Activated gamma-delta T cell (primary cell): ENCODE measurements around the gene EYA2.
"Not testable (repeated sequence)": the region's sequence is repeated elsewhere in the genome, so short reads cannot be mapped to it uniquely, and the experiment has no call there.

Experiments used
- DNase-seq: peaks from one replicate; lab custom pipeline; 2025; lab: John Stamatoyannopoulos, UW

The EYA2 gene

GRCh38 chr20:46954490-46955038 lies 59.9 kb downstream of the EYA2 start:
- DNase-seq: no peak

- no peak for DNase-seq
These were observed 61.2 kb downstream of the EYA2 start for GRCh38 chr20:46955601-46956556.

GRCh38 chr20:46959081-46959692 lies 64.5 kb downstream of the EYA2 start:
- no peak for DNase-seq

DNA sequence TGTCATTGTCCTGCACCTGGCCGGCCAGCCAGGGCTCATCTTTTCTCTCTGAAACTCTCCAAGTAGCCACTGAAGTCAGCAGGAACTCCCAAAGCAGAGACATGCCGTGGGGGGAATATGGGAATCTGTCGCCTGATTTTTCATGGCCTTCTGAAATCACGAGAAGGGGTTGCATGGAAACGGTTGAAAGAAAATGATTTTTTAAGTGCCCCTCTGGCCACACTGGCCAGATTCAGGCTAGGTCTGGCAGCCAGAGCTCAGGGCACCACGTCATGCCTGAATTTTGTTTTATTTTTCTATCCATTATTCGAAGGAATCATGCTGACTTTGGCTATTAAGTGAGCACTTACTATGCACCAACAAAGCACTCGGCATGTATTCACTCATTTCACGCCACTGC lies 65.2 kb downstream of the EYA2 start:
- DNase-seq: no peak

GRCh38 chr20:46960536-46960935 lies 65.9 kb downstream of the EYA2 start:
- no peak for DNase-seq

- not testable (repeated sequence) for DNase-seq
These were observed 67.3 kb downstream of the EYA2 start for GRCh38 chr20:46961968-46962367.

- no peak for DNase-seq
These were observed 68.0 kb downstream of the EYA2 start for GRCh38 chr20:46962452-46963195.

DNA sequence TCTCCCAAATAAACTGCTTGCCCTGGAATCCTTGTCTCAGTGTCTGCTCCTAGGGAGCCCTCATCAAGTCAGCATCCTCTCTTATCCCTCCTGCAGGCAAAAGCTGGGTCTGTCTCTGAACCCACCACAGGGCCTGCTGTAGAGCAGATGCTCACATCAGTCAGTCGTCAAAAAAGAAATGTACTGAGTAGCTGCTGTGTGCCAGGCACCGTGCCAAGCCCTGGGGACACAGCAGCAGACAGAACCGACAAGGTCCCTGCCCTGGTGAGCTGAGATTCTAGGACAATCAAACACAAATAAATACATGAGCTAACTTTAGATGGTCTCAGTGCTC lies 68.5 kb downstream of the EYA2 start:
- no peak for DNase-seq

- DNase-seq: no peak
These were observed 69.3 kb downstream of the EYA2 start for GRCh38 chr20:46963758-46964617.

DNA sequence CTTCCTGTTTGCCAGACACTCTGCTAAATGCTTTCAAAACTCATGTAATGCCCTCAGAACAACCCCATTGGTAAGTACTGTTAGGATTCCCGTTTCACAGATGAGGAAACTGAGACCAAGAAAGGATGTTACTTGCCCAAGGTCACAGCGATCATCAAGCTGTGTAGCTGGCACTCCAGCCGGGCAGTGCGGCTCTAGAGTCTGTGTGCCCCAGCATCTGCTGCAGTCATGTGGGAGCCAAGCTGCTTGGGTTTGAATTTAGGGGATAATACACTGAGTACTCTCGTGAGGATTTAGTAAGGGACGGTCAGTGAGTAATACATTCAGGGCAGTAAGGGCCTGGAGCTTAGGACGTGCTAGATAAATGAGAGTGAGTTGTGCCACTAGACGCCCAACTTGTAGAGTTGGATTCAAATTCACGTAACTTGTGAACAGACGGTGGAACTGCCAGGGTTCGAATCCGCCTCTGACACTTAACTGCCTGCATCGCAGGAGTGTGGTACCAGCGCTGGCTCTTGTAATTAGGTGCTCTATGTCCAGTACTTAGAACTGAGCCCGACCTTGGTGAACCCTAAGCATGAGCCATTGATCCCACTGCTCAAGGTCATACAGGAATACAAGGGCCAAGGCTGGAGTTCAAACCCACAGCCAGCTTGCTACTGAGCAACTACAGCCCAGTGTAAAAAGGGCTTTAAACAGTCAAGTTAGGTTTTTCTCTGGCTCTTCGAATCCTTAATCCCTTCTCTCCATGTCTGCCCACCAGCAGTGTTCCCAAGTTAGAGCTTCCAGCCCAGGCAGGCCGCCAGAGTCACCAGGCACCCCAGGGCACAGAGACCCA lies 70.2 kb downstream of the EYA2 start:
- DNase-seq: no peak

DNA sequence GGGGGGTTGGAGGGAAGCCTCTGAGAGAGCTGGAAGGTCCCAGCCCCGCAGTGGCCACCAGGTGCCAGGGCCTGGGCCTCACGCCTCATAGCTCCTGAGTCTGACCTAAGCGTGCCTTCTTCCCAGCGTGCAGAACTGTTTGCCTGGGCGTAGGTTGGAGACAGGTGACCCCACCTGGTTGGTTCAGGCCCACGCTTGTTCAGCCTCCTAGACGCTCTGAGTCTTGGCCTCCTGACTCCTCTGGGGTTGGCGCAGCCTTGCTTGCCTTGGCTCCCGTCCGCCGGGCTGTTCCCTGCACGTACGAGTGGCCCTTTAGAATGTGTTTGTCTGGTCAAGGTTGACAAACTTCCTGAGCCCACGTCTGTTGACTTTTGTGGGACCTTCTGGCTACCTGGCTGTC lies 70.8 kb downstream of the EYA2 start:
- no peak for DNase-seq

GRCh38 chr20:46967646-46968045 lies 73.0 kb downstream of the EYA2 start:
- no peak for DNase-seq

DNA sequence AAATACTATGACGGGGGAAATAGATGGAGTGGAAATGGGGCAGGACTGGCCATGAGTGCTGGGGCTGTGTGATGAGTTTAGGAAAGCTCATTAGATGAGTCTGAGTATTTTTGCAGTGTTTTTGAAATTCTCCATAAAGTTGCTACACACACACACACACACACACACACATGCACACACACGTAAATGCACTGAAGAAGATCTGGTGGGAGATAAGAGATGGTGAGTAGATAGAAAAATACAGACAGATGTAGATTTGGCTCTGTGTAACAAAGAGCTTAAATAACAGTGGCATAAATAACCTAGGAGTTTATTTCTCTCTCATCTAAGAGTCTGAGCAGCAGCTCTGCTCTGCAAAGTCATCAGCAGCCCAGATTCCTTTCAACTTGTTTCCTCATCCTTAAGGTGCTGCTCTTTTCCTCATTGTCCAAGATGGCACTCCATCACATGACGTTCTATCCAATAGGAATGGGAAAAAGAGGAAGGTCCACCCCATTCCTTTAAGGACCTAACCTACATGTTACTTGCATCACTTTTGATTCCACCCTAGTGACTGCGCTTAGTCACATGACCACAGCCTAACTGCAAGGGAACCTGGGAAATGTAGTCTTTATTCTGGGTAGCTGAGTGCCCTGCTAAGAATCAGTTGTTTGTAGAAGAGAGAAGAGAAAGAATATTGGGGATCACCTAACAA lies 76.4 kb downstream of the EYA2 start:
- no peak for DNase-seq

DNA sequence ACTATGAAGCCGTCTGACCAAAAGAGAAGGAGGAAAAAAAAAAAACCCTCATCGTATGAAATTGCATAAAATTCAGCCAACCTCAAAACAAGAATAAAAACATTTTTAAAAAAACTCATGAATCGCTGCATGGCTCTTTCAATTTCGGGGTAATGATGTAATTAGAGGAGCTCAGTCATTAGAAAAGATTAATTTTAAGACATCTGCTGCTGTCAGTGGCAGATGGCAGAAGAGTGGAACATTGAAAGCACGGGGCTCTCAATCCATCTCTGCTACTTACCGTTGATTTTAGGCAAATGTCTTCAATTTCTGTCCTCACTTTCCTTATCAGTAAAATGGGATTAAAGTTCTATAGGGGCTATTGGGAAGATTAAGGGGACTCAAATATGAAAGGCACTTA lies 79.1 kb downstream of the EYA2 start:
- no peak for DNase-seq

- no peak for DNase-seq
These were observed 80.2 kb downstream of the EYA2 start for GRCh38 chr20:46974669-46975434.

DNA sequence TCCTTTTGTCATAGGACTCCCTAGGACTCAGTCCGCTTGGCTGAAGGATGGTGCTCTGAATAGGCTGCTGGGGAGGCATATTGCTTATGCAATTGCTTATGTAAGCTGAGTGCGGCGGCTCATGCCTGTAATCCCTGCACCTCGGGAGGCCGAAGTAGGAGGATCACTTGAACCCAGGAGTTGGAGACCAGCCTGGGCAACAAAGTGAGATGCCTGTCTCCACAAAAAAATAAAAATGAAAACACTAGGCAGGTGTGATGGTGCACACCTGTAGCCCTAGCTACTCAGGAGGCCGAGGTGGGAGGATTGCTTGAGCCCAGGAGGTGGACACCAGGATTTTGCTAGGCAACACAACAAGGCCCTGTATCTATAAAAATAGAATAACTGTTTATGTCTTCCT lies 81.3 kb downstream of the EYA2 start:
- DNase-seq: no peak

DNA sequence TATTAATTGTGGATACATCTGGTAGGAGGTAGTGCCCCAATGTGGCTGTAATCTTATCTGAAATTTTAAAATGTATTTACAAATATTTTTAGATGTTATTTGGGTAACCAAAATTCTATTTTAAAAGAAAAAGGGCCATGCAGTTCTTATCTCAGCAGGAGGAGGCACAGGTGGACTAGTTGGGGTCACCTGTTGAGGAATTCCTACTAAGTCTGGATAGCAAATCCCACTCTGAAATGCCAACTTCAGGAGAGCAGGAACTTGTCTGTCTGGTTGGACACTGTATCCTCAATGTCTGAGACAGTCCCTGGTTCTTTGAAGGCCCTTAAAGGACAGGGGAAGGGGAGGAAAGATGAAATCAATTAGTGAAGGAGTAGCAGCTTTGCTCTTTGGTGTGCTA lies 82.6 kb downstream of the EYA2 start:
- DNase-seq: no peak

DNA sequence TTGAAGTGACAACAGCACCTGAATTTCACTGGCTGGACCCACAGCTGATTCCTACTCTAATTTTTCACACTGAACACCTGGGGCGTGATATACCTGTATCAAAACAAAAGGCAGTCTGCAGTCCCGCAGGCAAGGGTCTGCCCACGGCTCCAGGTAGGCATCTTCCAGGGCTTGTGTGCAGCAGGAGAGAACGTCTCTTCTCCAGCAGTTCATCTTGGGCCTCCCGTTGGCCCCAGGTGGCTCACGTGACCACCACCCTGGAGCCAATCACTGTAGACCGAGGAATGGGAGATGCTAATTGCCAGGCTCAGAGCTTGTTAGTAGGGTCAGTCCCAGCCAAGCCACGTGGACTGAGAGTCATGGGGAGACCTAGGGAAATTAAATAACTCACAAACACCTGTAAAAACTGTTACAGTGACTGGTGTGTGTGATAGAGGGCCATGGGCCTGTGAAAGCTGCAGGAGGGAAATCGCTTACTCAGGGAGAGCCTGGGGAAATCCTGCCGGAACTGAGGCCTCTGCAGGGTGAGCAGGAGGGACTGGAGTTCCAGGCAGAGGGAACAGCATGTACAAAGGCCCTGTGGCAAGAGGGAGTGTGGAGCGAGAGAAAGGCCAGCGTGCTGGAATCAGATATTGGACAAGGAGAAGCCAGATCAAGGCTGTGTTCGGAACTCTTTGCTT lies 83.4 kb downstream of the EYA2 start:
- DNase-seq: no peak
